IMR-90 (cell line): ENCODE measurements around the gene MS4A5.

Source experiments
- BHLHE40 ChIP-seq: fragments of 150-350 bp; IDR thresholded peaks from 2 replicates; pipeline ENCODE4 v1.6.1; 2016; ENCODE audit warnings: mild to moderate bottlenecking, low read depth, low read length
- CEBPB ChIP-seq: IDR thresholded peaks from 2 replicates; pipeline ENCODE4 v1.6.1; 2012; ENCODE audit warnings: low read depth, low read length, improper control_type of control experiment
- CHD1 ChIP-seq: IDR thresholded peaks from 2 replicates; pipeline ENCODE4 v1.6.1; 2012; ENCODE audit warnings: low read depth, low read length, improper control_type of control experiment
- CTCF ChIP-seq: conservative IDR thresholded peaks from 2 replicates; pipeline ENCODE4 v1.5.1; 2012; ENCODE audit warnings: mild to moderate bottlenecking, low read depth, low read length, improper control_type of control experiment
- FOS ChIP-seq: fragments of 150-350 bp; IDR thresholded peaks from 2 replicates; pipeline ENCODE4 v1.6.1; 2016; ENCODE audit warnings: low read depth, low read length
- MAFK ChIP-seq: IDR thresholded peaks from 2 replicates; pipeline ENCODE4 v1.6.1; 2012; ENCODE audit warnings: low read depth, low read length, improper control_type of control experiment
- MAZ ChIP-seq: IDR thresholded peaks from 2 replicates; pipeline ENCODE4 v1.6.1; 2012; ENCODE audit warnings: low read depth, mild to moderate bottlenecking, low read length, improper control_type of control experiment, moderate library complexity, borderline replicate concordance
- POLR2A ChIP-seq: IDR thresholded peaks from 2 replicates; pipeline ENCODE4 v1.6.1; 2012; ENCODE audit warnings: mild to moderate bottlenecking, low read depth, low read length
- RAD21 ChIP-seq: IDR thresholded peaks from 2 replicates; pipeline ENCODE4 v1.6.1; 2012; ENCODE audit warnings: low read length, improper control_type of control experiment
- RCOR1 ChIP-seq: IDR thresholded peaks from 2 replicates; pipeline ENCODE4 v1.6.1; 2012; ENCODE audit warnings: mild to moderate bottlenecking, low read length, improper control_type of control experiment; ENCODE audit not compliant: insufficient replicate concordance
- RFX5 ChIP-seq: IDR thresholded peaks from 2 replicates; pipeline ENCODE4 v1.8.0; 2012; ENCODE audit warnings: low read depth, mild to moderate bottlenecking, low read length, moderate library complexity
- USF2 ChIP-seq: fragments of 150-350 bp; IDR thresholded peaks from 2 replicates; pipeline ENCODE4 v1.6.1; 2017; ENCODE audit warnings: mild to moderate bottlenecking, antibody characterized with exemption, low read length, low read depth

GRCh38 chr11:60492488-60493009 is 63.2 kb downstream of the MS4A5 start, which contains the start of gene MS4A12:
- TF ChIP-seq CTCF (no peak), POLR2A (no peak), USF2 (no peak), FOS (no peak), MAFK (no peak), RFX5 (no peak), RAD21 (no peak), BHLHE40 (no peak), RCOR1 (no peak), CHD1 (no peak), CEBPB (no peak), MAZ (no peak)
